DMS114 treated with DMSO at 0.1 percent for 48 hours (cell line): ENCODE data around the gene TMEM169.
A peak's percentile ranks its signal among the peaks of the same experiment; 100 is the strongest.

Experiments used
- DNase-seq: peaks from one replicate; lab custom pipeline; 2025; ENCODE audit not compliant: unreplicated experiment; lab: John Stamatoyannopoulos, UW

TMEM169 gene

DNA sequence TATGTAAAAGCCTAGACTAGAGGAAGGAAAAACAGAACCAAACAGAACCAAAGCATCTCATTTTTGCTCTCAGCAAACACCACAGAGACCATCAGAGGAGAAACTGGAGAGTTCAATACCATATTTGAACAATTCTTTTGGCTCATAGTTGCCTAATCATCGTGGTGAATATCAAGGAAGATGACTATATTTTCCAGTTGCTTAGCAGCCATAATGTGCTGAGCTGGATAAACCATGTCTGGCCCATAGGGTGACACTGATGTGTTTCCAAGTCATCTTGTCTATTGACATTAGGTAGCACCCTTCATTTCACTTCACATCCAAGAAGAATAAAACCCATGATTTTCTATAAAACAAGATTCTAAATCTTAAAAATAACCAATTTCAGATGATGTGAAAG is 21.5 kb downstream of the TMEM169 start:
- no peak for DNase-seq

GRCh38 chr2:216104691-216105090 is 23.0 kb downstream of the TMEM169 start:
- no peak for DNase-seq

DNA sequence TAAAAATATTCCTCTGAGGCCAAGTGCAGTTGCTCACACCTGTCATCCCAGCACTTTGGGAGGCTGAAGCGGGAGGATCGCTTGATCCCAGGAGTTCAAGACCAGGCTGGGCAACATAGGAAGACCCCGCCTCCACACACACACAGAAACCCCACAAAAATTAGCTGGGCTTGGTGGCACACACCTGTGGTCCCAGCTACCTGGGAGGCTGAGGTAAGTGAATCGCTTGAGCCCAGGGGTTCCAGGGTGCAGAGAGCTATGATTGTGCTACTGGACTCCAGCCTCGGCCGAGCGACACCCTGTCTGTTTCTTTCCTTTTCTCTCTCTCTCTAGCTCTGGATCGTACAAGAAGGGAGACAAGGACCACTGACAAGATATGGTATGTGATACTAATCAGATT is 25.6 kb downstream of the TMEM169 start:
- no peak for DNase-seq

DNA sequence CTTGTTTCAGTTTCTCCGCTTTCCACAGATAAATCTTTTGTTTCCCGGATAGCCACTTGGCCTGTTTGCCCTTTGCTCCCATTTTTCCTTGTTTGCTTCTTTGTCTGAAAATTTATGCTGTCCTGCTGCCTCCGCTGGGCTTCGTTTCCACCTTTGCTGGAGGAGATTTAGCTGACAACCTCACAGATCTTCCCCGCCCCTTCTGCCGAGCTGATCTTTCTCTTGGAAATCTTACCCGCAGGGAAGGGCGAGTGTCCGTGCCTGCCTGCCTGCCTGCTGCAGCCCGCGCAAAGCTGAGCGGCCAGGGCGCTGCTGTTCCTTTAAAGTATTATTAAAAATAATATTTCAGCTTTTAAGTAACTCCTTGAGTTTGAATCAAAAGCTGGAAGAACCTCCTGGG is 26.0 kb downstream of the TMEM169 start:
- no peak for DNase-seq

GRCh38 chr2:216108310-216108966 is 26.7 kb downstream of the TMEM169 start:
- DNase-seq: no peak

- DNase-seq: peak; percentile 89
Observed at GRCh38 chr2:216108967-216109921, 27.5 kb downstream of the TMEM169 start, which contains the start of gene XRCC5. TSS of gene XRCC5 (plus strand) at chr2:216109348. CDS start at chr2:216109437, 89 bp downstream.

- DNase-seq: peak; percentile 16
Observed at GRCh38 chr2:216109962-216110614, 28.4 kb downstream of the TMEM169 start.

DNA sequence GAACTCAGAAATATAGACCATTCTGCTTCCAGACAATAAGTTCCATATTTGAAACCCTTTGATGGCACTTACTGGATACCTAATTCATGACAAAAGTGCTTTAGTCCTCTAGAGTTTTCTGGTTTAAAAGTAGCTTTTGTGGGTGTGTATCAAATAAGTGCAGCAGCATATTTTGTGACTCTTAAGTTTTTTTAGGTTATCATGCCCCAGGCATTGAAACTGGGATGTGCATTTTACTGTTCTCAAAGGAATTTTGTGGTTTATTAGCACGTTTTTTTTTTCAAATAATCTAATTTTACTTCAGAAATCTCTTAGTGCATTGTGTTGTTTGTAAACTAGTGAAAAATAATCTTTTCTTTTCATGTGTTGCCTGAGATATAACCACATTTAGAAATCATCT is 28.9 kb downstream of the TMEM169 start:
- no peak for DNase-seq

- DNase-seq: no peak
Observed at GRCh38 chr2:216111122-216111521, 29.4 kb downstream of the TMEM169 start.

DNA sequence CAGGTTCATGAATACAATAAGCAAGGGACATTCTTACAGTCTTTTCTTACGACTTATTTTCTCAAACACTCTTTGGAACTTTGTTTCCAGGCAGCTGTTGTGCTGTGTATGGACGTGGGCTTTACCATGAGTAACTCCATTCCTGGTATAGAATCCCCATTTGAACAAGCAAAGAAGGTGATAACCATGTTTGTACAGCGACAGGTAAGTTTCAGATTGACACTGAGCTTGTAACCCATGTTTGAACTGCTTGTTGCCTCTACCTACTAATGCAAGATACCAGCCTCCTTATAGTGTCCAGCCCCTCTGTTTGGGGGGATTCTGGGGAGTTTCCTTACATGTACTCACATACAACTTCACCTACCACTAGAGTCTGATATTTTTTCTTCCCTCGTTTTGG is 31.2 kb downstream of the TMEM169 start:
- DNase-seq: no peak

DNA sequence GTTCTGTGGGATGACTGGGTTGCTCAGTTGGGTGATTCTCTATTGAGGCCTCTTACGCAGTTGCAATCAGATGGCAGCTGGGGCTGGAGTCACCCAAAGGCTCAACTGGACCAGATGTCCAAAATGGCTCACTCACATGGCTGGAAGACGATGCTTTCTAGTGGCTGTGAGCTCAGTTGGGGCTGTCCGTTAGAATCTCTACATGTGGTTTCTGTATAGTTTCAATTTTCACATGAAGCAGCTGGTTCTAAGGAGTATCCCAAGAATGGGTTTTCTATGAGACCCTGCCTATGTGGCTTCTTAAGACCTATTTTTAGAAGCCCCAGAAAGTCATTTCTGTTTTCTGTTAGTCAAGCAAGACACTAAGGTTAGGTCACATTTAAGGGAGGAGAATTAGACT is 31.9 kb downstream of the TMEM169 start:
- no peak for DNase-seq

- DNase-seq: no peak
Observed at GRCh38 chr2:216114382-216114713, 32.6 kb downstream of the TMEM169 start.

DNA sequence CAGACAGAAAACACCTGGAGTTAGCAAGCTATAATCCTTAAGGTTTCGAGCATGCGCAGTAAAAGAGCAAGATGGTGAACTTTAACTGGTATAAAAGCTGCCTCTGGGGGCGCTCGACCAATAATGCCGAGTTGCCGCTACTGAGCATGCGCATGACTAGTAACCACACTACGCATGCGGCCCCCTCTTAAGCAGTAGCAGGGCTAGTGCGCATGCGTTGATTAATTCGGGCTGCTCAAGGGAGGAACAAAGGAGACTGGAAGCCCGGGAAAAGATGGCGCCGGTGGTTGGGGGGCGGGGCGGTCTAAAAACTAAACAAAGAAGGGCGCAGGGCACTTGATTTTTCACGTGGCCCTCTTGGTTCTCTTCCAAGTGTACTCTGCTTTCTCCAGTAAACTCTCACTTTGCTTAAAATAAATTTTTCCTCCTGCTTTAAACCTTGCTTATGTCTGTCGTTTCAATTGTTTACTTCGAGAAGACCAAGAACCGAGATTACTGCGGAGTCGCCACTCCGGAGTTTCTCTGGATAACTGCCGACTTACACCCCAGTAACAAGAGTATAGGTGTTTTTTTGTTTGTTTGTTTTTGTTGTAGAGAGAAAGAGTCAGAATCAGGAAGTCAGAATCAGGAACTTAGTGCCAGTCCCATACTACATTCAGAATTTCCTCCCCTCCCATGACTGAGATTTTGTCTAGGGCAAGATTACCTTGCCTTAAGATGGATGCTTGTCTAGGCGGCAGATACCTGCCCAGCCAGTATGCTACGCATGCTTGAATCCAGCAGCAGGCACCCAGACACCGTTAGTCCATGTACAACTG is 33.2 kb downstream of the TMEM169 start:
- DNase-seq: peak; percentile 97

DNA sequence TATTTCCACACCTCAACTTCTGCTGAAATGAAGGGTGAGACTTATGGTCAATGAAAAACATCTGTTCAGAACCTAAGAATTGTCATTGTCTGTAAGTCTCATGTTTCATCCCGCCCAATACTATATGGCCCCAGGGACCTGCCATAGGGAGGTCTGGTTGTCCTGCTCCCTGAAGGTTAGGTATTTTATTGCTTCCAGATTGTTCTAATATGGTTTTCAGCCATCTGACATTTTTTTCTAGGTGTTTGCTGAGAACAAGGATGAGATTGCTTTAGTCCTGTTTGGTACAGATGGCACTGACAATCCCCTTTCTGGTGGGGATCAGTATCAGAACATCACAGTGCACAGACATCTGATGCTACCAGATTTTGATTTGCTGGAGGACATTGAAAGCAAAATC is 34.7 kb downstream of the TMEM169 start:
- DNase-seq: no peak

DNA sequence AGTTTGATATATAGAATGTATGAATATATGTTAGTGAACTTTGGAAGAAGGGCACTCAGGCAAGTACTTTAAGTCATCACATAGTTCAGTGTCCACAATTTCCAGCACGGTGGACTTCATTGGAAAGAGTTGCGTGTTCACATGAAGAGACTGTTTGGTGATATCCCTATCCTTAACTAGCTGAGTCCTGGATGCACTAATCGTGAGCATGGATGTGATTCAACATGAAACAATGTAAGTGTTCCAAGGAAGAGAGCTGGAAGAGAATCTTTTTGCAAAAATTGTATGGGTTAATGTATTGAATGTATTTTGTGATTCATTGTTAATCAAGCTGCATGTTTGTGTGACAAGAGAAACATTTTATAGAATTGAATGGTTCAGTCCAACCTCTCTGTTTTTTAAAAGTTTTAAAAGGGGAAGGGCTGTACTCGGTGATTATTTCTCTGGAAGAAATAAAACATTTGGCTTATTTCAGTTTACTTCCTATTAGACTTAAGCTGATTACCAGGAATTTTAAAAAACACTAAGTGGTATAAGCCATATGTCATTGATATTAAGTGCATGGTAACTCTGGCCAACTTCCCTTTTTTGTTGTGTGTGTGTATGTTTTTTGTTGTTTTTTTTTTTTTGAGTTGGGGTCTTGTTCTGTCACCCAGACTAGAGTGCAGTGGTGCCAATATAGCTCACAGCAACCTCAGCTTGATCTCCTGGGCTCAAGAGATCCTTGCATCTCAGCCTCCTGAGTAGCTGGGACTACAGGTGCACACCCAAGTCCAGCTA is 36.0 kb downstream of the TMEM169 start:
- DNase-seq: no peak

- no peak for DNase-seq
Observed at GRCh38 chr2:216118474-216118873, 36.8 kb downstream of the TMEM169 start.

DNA sequence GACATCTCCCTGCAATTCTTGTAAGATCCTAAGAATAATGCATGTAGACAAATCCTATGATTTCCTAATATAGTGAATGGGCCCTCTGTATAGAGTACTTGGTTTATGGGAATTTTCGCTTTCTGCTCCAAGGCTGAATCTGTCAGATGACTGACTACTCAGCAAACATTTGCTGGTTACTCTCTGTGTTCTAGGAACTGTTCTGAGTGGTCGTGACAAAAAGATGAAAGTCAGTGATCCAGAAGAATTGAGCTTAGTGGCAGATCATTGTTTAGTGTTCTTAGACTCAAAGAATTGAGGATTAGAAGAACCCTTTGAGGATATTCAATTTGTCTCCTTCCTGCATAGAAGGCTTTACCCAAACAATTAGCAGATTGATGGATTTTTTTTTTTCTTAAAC is 37.4 kb downstream of the TMEM169 start:
- no peak for DNase-seq

GRCh38 chr2:216119986-216120385 is 38.3 kb downstream of the TMEM169 start:
- DNase-seq: no peak

DNA sequence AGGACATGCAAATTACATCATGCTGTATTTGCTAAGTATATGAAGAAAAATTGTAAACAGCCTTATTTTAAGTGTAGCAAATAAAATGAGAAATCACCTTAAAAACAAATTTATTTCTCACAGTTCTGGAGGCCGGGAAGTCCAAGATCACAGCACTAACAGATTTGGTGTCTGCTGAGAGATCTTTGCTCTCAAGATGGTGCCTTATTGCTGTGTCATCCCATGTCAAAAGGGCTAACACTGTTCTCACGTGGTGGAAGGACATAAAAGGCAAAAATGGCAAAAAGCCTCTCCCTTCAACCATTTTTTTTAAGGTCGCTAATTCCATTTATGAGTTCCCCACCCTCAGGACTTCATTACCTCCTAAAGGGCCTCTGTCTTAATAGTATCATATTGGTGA is 39.5 kb downstream of the TMEM169 start:
- DNase-seq: no peak

DNA sequence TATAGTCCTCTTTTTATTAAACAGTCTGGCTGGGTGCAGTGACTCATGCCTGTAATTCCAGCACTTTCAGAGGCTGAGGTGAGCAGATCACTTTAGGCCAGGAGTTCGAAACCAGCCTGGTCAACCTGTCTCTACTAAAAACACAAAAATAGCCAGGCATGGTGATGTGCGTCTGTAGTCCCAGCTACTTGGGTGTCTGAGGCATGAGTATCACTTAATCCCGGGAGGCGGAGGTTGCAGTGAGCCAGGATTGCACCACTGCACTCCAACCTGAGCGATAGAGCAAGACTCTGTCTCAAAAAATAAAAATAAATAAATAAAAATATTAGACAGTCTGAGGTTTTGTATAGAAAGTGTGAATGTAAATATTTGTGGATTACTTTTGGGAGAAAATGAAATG is 45.2 kb downstream of the TMEM169 start:
- DNase-seq: no peak
